ENCODE measurements around the gene RIBC2.

Gene RIBC2

GRCh38 chr22:45427114-45427513 is 13.6 kb downstream of the RIBC2 start:
- H3K4me1 ChIP-seq (ENCODE audit: control insufficient read depth, insufficient read depth, low read depth, low read length), result no peaks in the 10 kb centered on the region
- DNase-seq, result no peak
- H3K9ac ChIP-seq (ENCODE audit: low read length), result no peak overlapping the region
- peaks cover 9 to 16% of the 10 kb centered on the region in 2 experiments for H3K27me3 ChIP-seq (ENCODE audit: control insufficient read depth in 1 of 2, insufficient read depth in 1 of 2, low read length in 2 of 2)
- no peak overlapping the region for H3K4ac ChIP-seq (ENCODE audit: low read depth in 1 of 2, low read length in 2 of 2)
- H3K9me3 ChIP-seq (ENCODE audit: control insufficient read depth, low read length), result peaks cover 6% of the 10 kb centered on the region
- no peak overlapping the region for H3K27ac ChIP-seq (ENCODE audit: low read length, poor library complexity, severe bottlenecking)
- no peak overlapping the region for H2BK15ac ChIP-seq (ENCODE audit: low read depth, poor library complexity, severe bottlenecking)
- H3K36me3 ChIP-seq (ENCODE audit: control insufficient read depth in 1 of 2, insufficient read depth in 2 of 2, low read depth in 1 of 2, low read length in 2 of 2), result no peaks in the 10 kb centered on the region
- no peak overlapping the region for H4K8ac ChIP-seq (ENCODE audit: low read length)
- no peak overlapping the region for H3K18ac ChIP-seq (ENCODE audit: low read depth in 1 of 2, low read length in 2 of 2)
- no peak overlapping the region for H3K14ac ChIP-seq (ENCODE audit: low read length in 2 of 2)
- no peaks in the 10 kb centered on the region for H3K79me1 ChIP-seq (replicated peaks; ENCODE audit: low read length, poor library complexity, severe bottlenecking)
- H2BK120ac ChIP-seq (ENCODE audit: low read depth, low read length), result no peak overlapping the region
- H4K91ac ChIP-seq (ENCODE audit: low read length), result no peak overlapping the region
- H2BK5ac ChIP-seq (ENCODE audit: low read depth, low read length, poor library complexity, severe bottlenecking), result no peak overlapping the region
- H2BK12ac ChIP-seq (ENCODE audit: low read length in 2 of 2), result no peak overlapping the region
- WGBS, result 82% methylated on average over 2 of the region's 2 CpGs
- no peak overlapping the region for H2AFZ ChIP-seq (ENCODE audit: low read depth, low read length)
- H3K4me3 ChIP-seq (ENCODE audit: insufficient read depth in 1 of 2, low read depth in 1 of 2, low read length in 2 of 2), result no peak overlapping the region
- H2AK5ac ChIP-seq (ENCODE audit: low read length, severe bottlenecking), result no peak overlapping the region
- H3K4me2 ChIP-seq (ENCODE audit: low read length, poor library complexity, severe bottlenecking), result no peak overlapping the region
- H3K23ac ChIP-seq (ENCODE audit: low read length in 2 of 2), result no peak overlapping the region

DNA sequence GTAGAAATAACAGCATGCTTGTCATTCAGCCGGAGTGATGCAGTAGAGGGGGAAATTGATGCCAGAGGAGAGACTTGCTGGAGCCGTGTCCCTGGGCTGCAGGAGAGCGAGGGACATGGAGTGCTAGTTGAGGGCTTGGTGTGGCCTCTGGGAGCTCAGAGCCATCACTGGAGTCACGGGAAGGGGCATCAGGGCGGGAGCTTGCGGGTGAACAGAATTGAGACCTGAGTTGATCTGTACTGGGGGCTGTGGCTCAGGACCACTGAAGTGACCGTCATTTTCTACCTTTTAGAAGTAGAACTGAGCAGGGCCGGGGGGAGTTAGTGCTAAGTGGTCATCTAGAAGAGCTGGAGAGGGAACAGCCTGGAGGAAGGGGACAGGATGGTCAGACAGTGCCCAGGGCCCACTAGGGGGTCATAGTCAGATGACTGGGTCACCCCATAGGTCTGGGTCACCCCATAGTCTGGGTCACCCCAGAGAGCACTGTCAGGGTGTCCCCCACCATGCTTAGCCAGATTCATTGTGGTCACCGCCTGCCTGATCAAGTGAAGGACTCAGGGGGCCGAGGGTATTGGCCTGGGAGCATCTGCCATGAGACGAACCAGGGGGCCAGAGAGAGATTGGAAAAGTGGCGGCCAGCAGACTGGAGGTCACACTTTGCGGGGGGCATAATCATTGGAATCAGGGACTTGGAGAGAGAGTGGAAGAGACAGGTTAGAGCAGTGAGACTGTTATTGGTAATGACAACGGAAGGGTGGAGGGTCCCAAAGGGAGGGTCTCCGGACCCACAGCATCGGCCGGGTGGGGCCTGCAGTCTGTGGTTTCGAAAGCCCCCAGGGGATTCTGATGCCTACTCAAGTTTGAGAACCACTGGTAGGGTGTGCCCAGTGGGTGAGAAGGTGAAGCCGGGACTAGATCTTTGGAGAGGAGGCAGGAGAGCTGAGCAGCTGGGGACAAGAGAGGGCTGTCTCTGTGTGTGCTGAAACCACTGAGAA is 15.2 kb downstream of the RIBC2 start:
- no peak overlapping the region for H3K18ac ChIP-seq (ENCODE audit: low read depth in 1 of 2, low read length in 2 of 2)
- no peak overlapping the region for H2BK5ac ChIP-seq (ENCODE audit: low read depth, low read length, poor library complexity, severe bottlenecking)
- no peak overlapping the region for H2BK120ac ChIP-seq (ENCODE audit: low read depth, low read length)
- no peak for DNase-seq
- no peak overlapping the region for H3K23ac ChIP-seq (ENCODE audit: low read length in 2 of 2)
- H3K14ac ChIP-seq (ENCODE audit: low read length in 2 of 2), result no peak overlapping the region
- no peak overlapping the region for H3K4ac ChIP-seq (ENCODE audit: low read depth in 1 of 2, low read length in 2 of 2)
- no peak overlapping the region for H3K4me2 ChIP-seq (ENCODE audit: low read length, poor library complexity, severe bottlenecking)
- WGBS, result 89% methylated on average over 19 of the region's 19 CpGs
- H3K36me3 ChIP-seq (ENCODE audit: control insufficient read depth in 1 of 2, insufficient read depth in 2 of 2, low read depth in 1 of 2, low read length in 2 of 2), result no peaks in the 10 kb centered on the region
- no peak overlapping the region for H2AFZ ChIP-seq (ENCODE audit: low read depth, low read length)
- no peak overlapping the region for H3K9ac ChIP-seq (ENCODE audit: low read length)
- no peaks in the 10 kb centered on the region for H3K4me1 ChIP-seq (ENCODE audit: control insufficient read depth, insufficient read depth, low read depth, low read length)
- H2BK12ac ChIP-seq (ENCODE audit: low read length in 2 of 2), result no peak overlapping the region
- H3K27ac ChIP-seq (ENCODE audit: low read length, poor library complexity, severe bottlenecking), result no peak overlapping the region
- H2AK5ac ChIP-seq (ENCODE audit: low read length, severe bottlenecking), result no peak overlapping the region
- H3K4me3 ChIP-seq (ENCODE audit: insufficient read depth in 1 of 2, low read depth in 1 of 2, low read length in 2 of 2), result no peak overlapping the region
- no peaks in the 10 kb centered on the region for H3K79me1 ChIP-seq (replicated peaks; ENCODE audit: low read length, poor library complexity, severe bottlenecking)
- H3K9me3 ChIP-seq (ENCODE audit: control insufficient read depth, low read length), result peaks cover 6% of the 10 kb centered on the region
- no peak overlapping the region for H4K91ac ChIP-seq (ENCODE audit: low read length)
- H2BK15ac ChIP-seq (ENCODE audit: low read depth, poor library complexity, severe bottlenecking), result no peak overlapping the region
- no peak overlapping the region for H4K8ac ChIP-seq (ENCODE audit: low read length)
- H3K27me3 ChIP-seq (ENCODE audit: control insufficient read depth in 1 of 2, insufficient read depth in 1 of 2, low read length in 2 of 2), result peaks cover 9 to 16% of the 10 kb centered on the region in 2 experiments

DNA sequence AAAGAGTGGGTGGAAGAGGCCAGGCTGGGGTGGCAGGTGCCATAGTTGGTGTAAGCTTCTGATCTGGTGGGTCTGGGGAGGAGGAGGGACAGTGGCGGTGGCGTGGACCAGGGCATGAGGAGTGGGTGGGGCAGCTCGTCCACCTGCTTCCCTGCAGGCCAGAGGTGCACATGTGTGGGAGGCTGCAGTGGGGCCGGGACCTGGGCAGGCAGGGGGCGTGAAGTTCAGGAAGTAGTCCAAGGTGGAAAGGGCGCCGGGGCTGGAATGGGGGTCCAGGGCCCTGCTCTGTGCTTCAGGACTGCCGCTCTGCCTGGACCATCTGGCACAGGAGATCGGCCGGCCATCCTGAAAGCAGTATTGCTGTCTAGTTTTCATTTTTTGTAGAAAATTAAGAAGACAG is 15.9 kb downstream of the RIBC2 start:
- no peak overlapping the region for H3K23ac ChIP-seq (ENCODE audit: low read length in 2 of 2)
- peaks cover 9 to 16% of the 10 kb centered on the region in 2 experiments for H3K27me3 ChIP-seq (ENCODE audit: control insufficient read depth in 1 of 2, insufficient read depth in 1 of 2, low read length in 2 of 2)
- H2AK5ac ChIP-seq (ENCODE audit: low read length, severe bottlenecking), result no peak overlapping the region
- no peak overlapping the region for H3K4me2 ChIP-seq (ENCODE audit: low read length, poor library complexity, severe bottlenecking)
- no peak overlapping the region for H2BK120ac ChIP-seq (ENCODE audit: low read depth, low read length)
- no peak overlapping the region for H2BK12ac ChIP-seq (ENCODE audit: low read length in 2 of 2)
- H3K4ac ChIP-seq (ENCODE audit: low read depth in 1 of 2, low read length in 2 of 2), result no peak overlapping the region
- no peaks in the 10 kb centered on the region for H3K36me3 ChIP-seq (ENCODE audit: control insufficient read depth in 1 of 2, insufficient read depth in 2 of 2, low read depth in 1 of 2, low read length in 2 of 2)
- H3K4me1 ChIP-seq (ENCODE audit: control insufficient read depth, insufficient read depth, low read depth, low read length), result no peaks in the 10 kb centered on the region
- 92% methylated on average over 8 of the region's 10 CpGs for WGBS
- H4K91ac ChIP-seq (ENCODE audit: low read length), result no peak overlapping the region
- H4K8ac ChIP-seq (ENCODE audit: low read length), result no peak overlapping the region
- no peak overlapping the region for H2BK5ac ChIP-seq (ENCODE audit: low read depth, low read length, poor library complexity, severe bottlenecking)
- H2AFZ ChIP-seq (ENCODE audit: low read depth, low read length), result no peak overlapping the region
- H3K9me3 ChIP-seq (ENCODE audit: control insufficient read depth, low read length), result peaks cover 6% of the 10 kb centered on the region
- H3K14ac ChIP-seq (ENCODE audit: low read length in 2 of 2), result peak overlapping the region in 1 of 2 experiments; percentile 31
- H3K27ac ChIP-seq (ENCODE audit: low read length, poor library complexity, severe bottlenecking), result no peak overlapping the region
- H2BK15ac ChIP-seq (ENCODE audit: low read depth, poor library complexity, severe bottlenecking), result no peak overlapping the region
- H3K18ac ChIP-seq (ENCODE audit: low read depth in 1 of 2, low read length in 2 of 2), result no peak overlapping the region
- no peak for DNase-seq
- no peak overlapping the region for H3K9ac ChIP-seq (ENCODE audit: low read length)
- H3K79me1 ChIP-seq (replicated peaks; ENCODE audit: low read length, poor library complexity, severe bottlenecking), result no peaks in the 10 kb centered on the region
- H3K4me3 ChIP-seq (ENCODE audit: insufficient read depth in 1 of 2, low read depth in 1 of 2, low read length in 2 of 2), result no peak overlapping the region

DNA sequence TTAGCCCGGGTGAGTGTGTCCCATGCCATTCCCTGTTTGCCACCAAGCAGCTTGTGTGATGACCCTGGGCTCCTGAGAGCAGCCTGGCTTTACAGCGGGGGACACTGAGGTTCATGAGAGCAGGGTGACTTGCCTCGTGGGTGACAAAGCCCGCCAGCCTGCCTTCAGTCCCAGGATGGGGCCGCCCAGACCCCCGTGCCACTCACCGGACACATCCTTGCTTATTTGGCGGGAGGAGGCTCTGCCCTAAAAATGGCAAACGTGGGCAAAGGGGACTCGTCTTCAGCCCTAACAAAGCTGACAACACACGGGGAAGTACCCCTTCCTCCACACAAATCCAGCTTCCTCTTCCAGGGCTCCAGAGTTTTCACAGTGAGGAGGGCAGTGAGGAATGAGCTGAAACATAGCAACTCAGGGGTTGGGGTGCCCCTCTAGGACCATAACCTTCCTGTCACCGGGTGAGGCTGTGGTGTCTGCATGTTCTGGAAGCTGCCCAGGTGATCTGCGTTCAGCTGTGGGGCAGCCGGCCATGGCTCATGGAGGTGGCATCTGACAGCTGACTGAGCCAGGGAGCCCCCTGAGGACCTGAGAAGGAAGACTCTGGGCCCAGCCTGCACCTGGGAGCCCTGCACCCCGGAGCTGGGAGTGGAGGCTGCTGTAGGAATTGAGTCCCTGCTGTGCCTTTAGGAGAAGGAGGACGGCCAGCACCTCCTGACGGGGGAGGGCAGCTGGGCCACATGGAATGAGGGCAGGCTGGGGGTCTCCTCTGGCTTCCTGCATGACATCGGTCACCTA is 16.7 kb downstream of the RIBC2 start:
- no peak overlapping the region for H2BK12ac ChIP-seq (ENCODE audit: low read length in 2 of 2)
- no peak overlapping the region for H3K4me2 ChIP-seq (ENCODE audit: low read length, poor library complexity, severe bottlenecking)
- H2BK120ac ChIP-seq (ENCODE audit: low read depth, low read length), result no peak overlapping the region
- 88% methylated on average over 14 of the region's 18 CpGs for WGBS
- no peaks in the 10 kb centered on the region for H3K4me1 ChIP-seq (ENCODE audit: control insufficient read depth, insufficient read depth, low read depth, low read length)
- no peak overlapping the region for H2BK5ac ChIP-seq (ENCODE audit: low read depth, low read length, poor library complexity, severe bottlenecking)
- no peak for DNase-seq
- peak overlapping the region; percentile 58 for H4K91ac ChIP-seq (ENCODE audit: low read length)
- no peak overlapping the region for H2BK15ac ChIP-seq (ENCODE audit: low read depth, poor library complexity, severe bottlenecking)
- peaks cover 6% of the 10 kb centered on the region for H3K9me3 ChIP-seq (ENCODE audit: control insufficient read depth, low read length)
- H2AFZ ChIP-seq (ENCODE audit: low read depth, low read length), result no peak overlapping the region
- H3K18ac ChIP-seq (ENCODE audit: low read depth in 1 of 2, low read length in 2 of 2), result peak overlapping the region in 1 of 2 experiments; percentile 4
- H3K27ac ChIP-seq (ENCODE audit: low read length, poor library complexity, severe bottlenecking), result no peak overlapping the region
- no peak overlapping the region for H3K14ac ChIP-seq (ENCODE audit: low read length in 2 of 2)
- H3K4me3 ChIP-seq (ENCODE audit: insufficient read depth in 1 of 2, low read depth in 1 of 2, low read length in 2 of 2), result no peak overlapping the region
- H3K23ac ChIP-seq (ENCODE audit: low read length in 2 of 2), result peak overlapping the region in 1 of 2 experiments; percentile 1
- H3K9ac ChIP-seq (ENCODE audit: low read length), result no peak overlapping the region
- peaks cover 9 to 16% of the 10 kb centered on the region in 2 experiments for H3K27me3 ChIP-seq (ENCODE audit: control insufficient read depth in 1 of 2, insufficient read depth in 1 of 2, low read length in 2 of 2)
- H3K79me1 ChIP-seq (replicated peaks; ENCODE audit: low read length, poor library complexity, severe bottlenecking), result no peaks in the 10 kb centered on the region
- H3K36me3 ChIP-seq (ENCODE audit: control insufficient read depth in 1 of 2, insufficient read depth in 2 of 2, low read depth in 1 of 2, low read length in 2 of 2), result no peaks in the 10 kb centered on the region
- no peak overlapping the region for H4K8ac ChIP-seq (ENCODE audit: low read length)
- no peak overlapping the region for H2AK5ac ChIP-seq (ENCODE audit: low read length, severe bottlenecking)
- H3K4ac ChIP-seq (ENCODE audit: low read depth in 1 of 2, low read length in 2 of 2), result no peak overlapping the region
